Hepatocyte (in vitro differentiated cells): ENCODE data around the gene FAH. TPM values are rescaled to one million over a fixed set of nuclear protein-coding genes. Genes with fewer than 3 reads are reported as not detected.
A peak's percentile ranks its signal among the peaks of the same experiment; 100 is the strongest.

Experiments
- DNase-seq: peaks from one replicate; pipeline ENCODE4 v3.0.0-alpha.2; 2016; ENCODE audit warnings: low spot score
- H2AFZ ChIP-seq: fragments of 200-600 bp; sonication (generic); 2 replicates; pipeline ENCODE4 v1.6.0; 2016; ENCODE audit warnings: antibody characterized with exemption, mild to moderate bottlenecking
- H3K27ac ChIP-seq: fragments of 200-600 bp; sonication (generic); 2 replicates; pipeline ENCODE4 v1.5.1; 2016; ENCODE audit warnings: mild to moderate bottlenecking
- H3K27me3 ChIP-seq: fragments of 200-600 bp; sonication (generic); 2 replicates; pipeline ENCODE4 v1.6.1; 2016
- H3K36me3 ChIP-seq: fragments of 200-600 bp; sonication (generic); replicated peaks from 2 replicates; pipeline ENCODE4 v1.5.1; 2016; ENCODE audit warnings: low read depth; ENCODE audit not compliant: insufficient read depth
- H3K4me1 ChIP-seq: fragments of 200-600 bp; sonication (generic); 2 replicates; pipeline ENCODE4 v1.5.1; 2016; ENCODE audit warnings: mild to moderate bottlenecking, moderate library complexity; ENCODE audit not compliant: insufficient read depth
- H3K4me2 ChIP-seq: fragments of 200-600 bp; sonication (generic); 2 replicates; pipeline ENCODE4 v1.6.0; 2016
- H3K4me3 ChIP-seq: fragments of 200-600 bp; sonication (generic); 2 replicates; pipeline ENCODE4 v1.5.1; 2016; ENCODE audit warnings: mild to moderate bottlenecking
- H3K79me2 ChIP-seq: fragments of 200-600 bp; sonication (generic); 2 replicates; pipeline ENCODE4 v1.6.0; 2017; ENCODE audit warnings: mild to moderate bottlenecking
- H3K9me2 ChIP-seq: fragments of 200-600 bp; sonication (generic); replicated peaks from 2 replicates; pipeline ENCODE4 v1.6.0; 2017; ENCODE audit warnings: mild to moderate bottlenecking; ENCODE audit not compliant: insufficient read depth
- H3K9me3 ChIP-seq: fragments of 200-600 bp; sonication (generic); 2 replicates; pipeline ENCODE4 v1.5.1; 2016; ENCODE audit warnings: low read depth, mild to moderate bottlenecking
- H4K20me1 ChIP-seq: fragments of 200-600 bp; sonication (generic); 2 replicates; pipeline ENCODE4 v1.6.0; 2016; ENCODE audit warnings: mild to moderate bottlenecking; ENCODE audit not compliant: insufficient read depth, poor library complexity, severe bottlenecking
- CTCF ChIP-seq: fragments of 200-600 bp; sonication (generic); IDR thresholded peaks from 2 replicates; pipeline ENCODE4 v1.5.1; 2016; ENCODE audit warnings: antibody characterized with exemption, mild to moderate bottlenecking; ENCODE audit not compliant: poor library complexity
- EZH2 ChIP-seq: fragments of 200-600 bp; sonication (generic); IDR thresholded peaks from 2 replicates; pipeline ENCODE4 v1.6.1; 2016; ENCODE audit warnings: antibody characterized with exemption, mild to moderate bottlenecking, borderline replicate concordance
- EZH2phosphoT487 ChIP-seq: fragments of 200-600 bp; sonication (generic); IDR thresholded peaks from one replicate; pipeline ENCODE4 v1.6.1; 2018; ENCODE audit warnings: antibody characterized with exemption, mild to moderate bottlenecking, low read depth, moderate library complexity; ENCODE audit not compliant: unreplicated experiment, severe bottlenecking
- WGBS: methylation state at CpG from one replicate; pipeline ENCODE4 v1.1.6; 2016; ENCODE audit warnings: low lambda C conversion rate; ENCODE audit errors: missing lambda C conversion rate; 5-methylcytosine and 5-hydroxymethylcytosine counted together
- polyA plus RNA-seq: library from polyadenylated mRNA; unstranded; fragments of >200 nt; fragmentation: Nextera tagmentation; extraction: Ambion mirVana; gene quantifications from 2 replicates; pipeline ENCODE4 v1.2.1, GENCODE V29; 2016
- total RNA-seq: library from RNA; depleted of rRNA; stranded (reverse); fragments of >200 nt; gene quantifications from 2 replicates; pipeline ENCODE4 v1.2.3, GENCODE V29; 2014

FAH gene
- total and polyA plus RNA-seq, 2 experiments from 2014 or later: 58.0 to 90.5 TPM

GRCh38 chr15:80182611-80183261 is 29.9 kb downstream of the FAH start:
- no peak for DNase-seq
- Histone ChIP-seq H3K9me2 (no peaks in the 10 kb centered on the region), H3K4me1 (peaks cover 6% of the 10 kb centered on the region), H3K27me3 (no peaks in the 10 kb centered on the region), H3K79me2 (no peaks in the 10 kb centered on the region), H3K4me2 (no peak overlapping the region), H4K20me1 (no peaks in the 10 kb centered on the region), H2AFZ (no peak overlapping the region), H3K4me3 (no peak overlapping the region), H3K27ac (no peak overlapping the region), H3K9me3 (no peaks in the 10 kb centered on the region), H3K36me3 (no peaks in the 10 kb centered on the region)
- TF ChIP-seq EZH2: no peak
- TF ChIP-seq EZH2phosphoT487: no peak
- TF ChIP-seq CTCF: no peak
- 79% methylated on average over 5 of the region's 5 CpGs for WGBS

DNA sequence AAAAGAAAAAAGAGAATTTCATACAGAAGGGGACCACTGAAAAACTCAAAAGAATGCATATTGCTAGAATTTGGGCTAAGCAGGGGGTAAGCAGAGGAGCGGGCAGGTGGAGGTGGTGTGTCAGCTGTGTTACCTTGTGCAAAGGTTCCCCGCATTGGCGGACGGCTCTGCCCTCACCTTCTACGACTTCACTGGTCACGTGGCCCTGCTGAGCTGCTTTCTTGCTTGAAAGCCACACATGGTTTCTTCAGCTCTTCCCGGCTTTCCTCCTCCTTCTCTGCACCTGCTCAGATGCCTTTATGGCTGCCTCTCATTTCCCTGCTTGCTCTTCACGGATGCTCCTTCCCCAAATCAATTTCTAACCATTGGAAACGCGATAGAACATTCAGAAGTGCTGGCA is 30.5 kb downstream of the FAH start:
- H3K4me2 ChIP-seq: no peak overlapping the region
- 93% methylated on average over 10 of the region's 10 CpGs for WGBS
- H3K9me3 ChIP-seq: no peaks in the 10 kb centered on the region
- no peak for DNase-seq
- no peaks in the 10 kb centered on the region for H3K79me2 ChIP-seq
- H2AFZ ChIP-seq: no peak overlapping the region
- H3K9me2 ChIP-seq: no peaks in the 10 kb centered on the region
- TF ChIP-seq CTCF (no peak), EZH2phosphoT487 (no peak), EZH2 (no peak)
- H3K36me3 ChIP-seq: no peaks in the 10 kb centered on the region
- no peaks in the 10 kb centered on the region for H4K20me1 ChIP-seq
- peaks cover 6% of the 10 kb centered on the region for H3K4me1 ChIP-seq
- no peak overlapping the region for H3K4me3 ChIP-seq
- H3K27ac ChIP-seq: no peak overlapping the region
- H3K27me3 ChIP-seq: no peaks in the 10 kb centered on the region

GRCh38 chr15:80183886-80184285 is 31.1 kb downstream of the FAH start:
- 77% methylated on average over 6 of the region's 6 CpGs for WGBS
- no peak for DNase-seq
- H3K79me2 ChIP-seq: no peaks in the 10 kb centered on the region
- H3K4me1 ChIP-seq: peaks cover 6% of the 10 kb centered on the region
- no peaks in the 10 kb centered on the region for H3K9me2 ChIP-seq
- H3K9me3 ChIP-seq: no peaks in the 10 kb centered on the region
- peak; percentile 7 for TF ChIP-seq CTCF
- TF ChIP-seq EZH2: no peak
- no peak for TF ChIP-seq EZH2phosphoT487
- no peaks in the 10 kb centered on the region for H3K36me3 ChIP-seq
- H2AFZ ChIP-seq: no peak overlapping the region
- H3K4me3 ChIP-seq: no peak overlapping the region
- H3K27me3 ChIP-seq: no peaks in the 10 kb centered on the region
- no peak overlapping the region for H3K4me2 ChIP-seq
- H4K20me1 ChIP-seq: no peaks in the 10 kb centered on the region
- no peak overlapping the region for H3K27ac ChIP-seq
